HPDE6-E6E7 (cell line): ENCODE results near the gene NTMT1.
"Not testable (repeated sequence)": the region's sequence is repeated elsewhere in the genome, so short reads cannot be mapped to it uniquely, and the experiment has no call there.

ENCODE experiments used
- DNase-seq: peaks from one replicate; pipeline ENCODE4 v3.0.0; 2011; ENCODE audit warnings: missing footprints; ENCODE audit errors: extremely low spot score

NTMT1 gene

GRCh38 chr9:129626079-129626624, at the start of gene NTMT1:
NTMT1 (plus strand) TSS chr9:129626163; CDS start chr9:129632704, 6,541 bp downstream.
- DNase-seq: peak; percentile 70

- DNase-seq: no peak
Observed at GRCh38 chr9:129576546-129577543, 49.1 kb upstream of the NTMT1 start.

- no peak for DNase-seq
Observed at GRCh38 chr9:129579294-129579693, 46.7 kb upstream of the NTMT1 start.

- no peak for DNase-seq
Observed at GRCh38 chr9:129580211-129580915, 45.6 kb upstream of the NTMT1 start.

GRCh38 chr9:129581505-129582189, 44.3 kb upstream of the NTMT1 start:
- no peak for DNase-seq

- DNase-seq: no peak
Observed at GRCh38 chr9:129582855-129583254, 43.1 kb upstream of the NTMT1 start.

GRCh38 chr9:129583308-129584038, 42.5 kb upstream of the NTMT1 start:
- no peak for DNase-seq

- peak; percentile 65 for DNase-seq
Observed at GRCh38 chr9:129584136-129584535, 41.8 kb upstream of the NTMT1 start.

- DNase-seq: no peak
Observed at GRCh38 chr9:129585352-129585751, 40.6 kb upstream of the NTMT1 start.

GRCh38 chr9:129586245-129586644, 39.7 kb upstream of the NTMT1 start:
- no peak for DNase-seq

GRCh38 chr9:129586685-129587084, 39.3 kb upstream of the NTMT1 start:
- no peak for DNase-seq

GRCh38 chr9:129587487-129588262, 38.3 kb upstream of the NTMT1 start:
- DNase-seq: no peak

GRCh38 chr9:129590466-129590865, 35.5 kb upstream of the NTMT1 start:
- no peak for DNase-seq

GRCh38 chr9:129591916-129592315, 34.0 kb upstream of the NTMT1 start:
- DNase-seq: no peak

GRCh38 chr9:129592790-129593189, 33.2 kb upstream of the NTMT1 start:
- DNase-seq: not testable (repeated sequence)

- DNase-seq: no peak
Observed at GRCh38 chr9:129594632-129595031, 31.3 kb upstream of the NTMT1 start.

GRCh38 chr9:129595311-129595741, 30.6 kb upstream of the NTMT1 start:
- DNase-seq: no peak

- DNase-seq: no peak
Observed at GRCh38 chr9:129595903-129596540, 29.9 kb upstream of the NTMT1 start.

- no peak for DNase-seq
Observed at GRCh38 chr9:129596541-129597331, 29.2 kb upstream of the NTMT1 start.
